Muscle of back (tissue), 11 donors: ENCODE data around the gene CHCHD6. TPM values are rescaled to one million over a fixed set of nuclear protein-coding genes. Genes with fewer than 3 reads are reported as not detected.

Experiments used
- DNase-seq, 3 donors: peaks; one replicate each; pipeline versions ENCODE4 v3.0.0 to v3.0.0-alpha.2; 2013
- polyA plus RNA-seq, 10 donors: library from polyadenylated mRNA; unstranded; fragments of 120-200 nt; gene quantifications; one replicate each; pipeline ENCODE4 v1.2.1, GENCODE V29; 2013; ENCODE audit not compliant: insufficient read length in 10 of 10

Gene CHCHD6
- polyA plus RNA-seq, 10 donors, result 5.3 to 13.7 (median 8.0) TPM

GRCh38 chr3:126972866-126973265 is 268.8 kb downstream of the CHCHD6 start:
- no peak for DNase-seq

GRCh38 chr3:126973814-126974213 is 269.8 kb downstream of the CHCHD6 start:
- DNase-seq, result no peak

GRCh38 chr3:126974756-126975155 is 270.7 kb downstream of the CHCHD6 start:
- DNase-seq, result no peak

- no peak for DNase-seq
Measured at GRCh38 chr3:126976906-126977305, 272.9 kb downstream of the CHCHD6 start.

- DNase-seq, result no peak
Measured at GRCh38 chr3:126977821-126978220, 273.8 kb downstream of the CHCHD6 start.

- DNase-seq, result no peak
Measured at GRCh38 chr3:126978291-126978690, 274.3 kb downstream of the CHCHD6 start.

GRCh38 chr3:126979046-126979628 is 275.1 kb downstream of the CHCHD6 start:
- no peak for DNase-seq

GRCh38 chr3:126980266-126980811 is 276.3 kb downstream of the CHCHD6 start:
- no peak for DNase-seq

GRCh38 chr3:126982126-126982470 is 278.1 kb downstream of the CHCHD6 start:
- no peak for DNase-seq

- DNase-seq, result peak; percentile 62 to 93 (median 82)
Measured at GRCh38 chr3:126982471-126983175, 278.6 kb downstream of the CHCHD6 start, which contains the start of gene PLXNA1. Gene PLXNA1 (plus strand): TSS chr3:126983115. CDS start chr3:126988594, 5,479 bp downstream.

GRCh38 chr3:126983276-126983652 is 279.2 kb downstream of the CHCHD6 start:
- no peak for DNase-seq

GRCh38 chr3:126983653-126984390 is 279.8 kb downstream of the CHCHD6 start:
- DNase-seq, result peak in 1 of 3 donors; percentile 84

GRCh38 chr3:126984391-126985131 is 280.5 kb downstream of the CHCHD6 start:
- DNase-seq, result no peak

GRCh38 chr3:126985132-126985985 is 281.3 kb downstream of the CHCHD6 start:
- no peak for DNase-seq

GRCh38 chr3:126986001-126986400 is 282.0 kb downstream of the CHCHD6 start:
- DNase-seq, result no peak

GRCh38 chr3:126987129-126987528 is 283.1 kb downstream of the CHCHD6 start:
- no peak for DNase-seq

GRCh38 chr3:126987596-126987995 is 283.6 kb downstream of the CHCHD6 start:
- DNase-seq, result no peak

GRCh38 chr3:126988451-126989021 is 284.5 kb downstream of the CHCHD6 start:
- DNase-seq, result no peak

- no peak for DNase-seq
Measured at GRCh38 chr3:126989316-126990023, 285.4 kb downstream of the CHCHD6 start.
